ENCODE data around the gene RFX6.

RFX6 gene

DNA sequence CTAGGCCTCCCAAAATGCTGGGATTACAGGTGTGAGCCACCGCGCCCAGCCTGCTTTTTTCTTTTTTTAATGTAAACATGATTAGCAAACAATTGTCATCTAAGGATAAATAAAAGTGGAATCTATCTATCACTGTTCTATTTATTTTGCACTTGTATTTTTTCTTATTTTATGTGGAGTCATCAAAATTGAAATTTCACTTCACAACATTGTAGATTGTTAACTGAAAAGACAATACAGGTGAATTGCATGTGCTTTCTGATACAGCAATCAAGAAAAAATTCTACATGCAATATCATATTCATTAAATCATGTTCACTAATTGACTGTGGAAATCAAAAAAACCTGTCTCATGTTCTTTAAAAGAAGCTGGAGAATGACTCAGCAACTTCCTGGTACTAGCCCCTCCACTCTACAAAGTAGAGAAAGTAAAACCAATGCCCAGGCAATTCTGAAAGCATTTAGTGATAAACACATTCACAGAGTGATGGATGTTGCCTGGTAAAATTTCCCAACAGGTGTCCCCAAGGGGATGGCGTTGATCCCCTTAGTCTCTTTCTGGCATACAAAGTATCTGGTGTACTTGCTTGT, 10.7 kb upstream of the RFX6 start:
- Histone ChIP-seq H3K27me3 (ENCODE audit: control insufficient read depth in 1 of 2, insufficient read depth in 2 of 2, low read length in 2 of 2) (no peaks in the 10 kb centered on the region), H3K27ac (ENCODE audit: low read depth, low read length) (no peak overlapping the region), H3K36me3 (ENCODE audit: insufficient read depth, low read length) (no peaks in the 10 kb centered on the region)

GRCh38 chr6:116872771-116873170, 4.3 kb upstream of the RFX6 start:
- no peak overlapping the region for H3K9ac ChIP-seq (ENCODE audit: low read length)
- H3K9me3 ChIP-seq (ENCODE audit: low read length): no peaks in the 10 kb centered on the region
- peaks cover 10 to 22% of the 10 kb centered on the region in 2 donors for H3K27me3 ChIP-seq (ENCODE audit: control insufficient read depth in 1 of 2, insufficient read depth in 2 of 2, low read length in 2 of 2)
- H3K27ac ChIP-seq (ENCODE audit: low read depth, low read length): no peak overlapping the region
- no peaks in the 10 kb centered on the region for H3K36me3 ChIP-seq (ENCODE audit: insufficient read depth, low read length)
- no peaks in the 10 kb centered on the region for H3K4me1 ChIP-seq (ENCODE audit: insufficient read depth, low read length)
- no peak overlapping the region for H3K4me3 ChIP-seq (ENCODE audit: low read depth in 1 of 2, low read length in 2 of 2)

More for the DNA sequence above, 10.7 kb upstream of the RFX6 start:
- Histone ChIP-seq H3K4me1 (ENCODE audit: insufficient read depth, low read length) (no peaks in the 10 kb centered on the region), H3K4me3 (ENCODE audit: low read depth in 1 of 2, low read length in 2 of 2) (no peak overlapping the region), H3K9me3 (ENCODE audit: low read length) (no peaks in the 10 kb centered on the region), H3K9ac (ENCODE audit: low read length) (no peak overlapping the region)

DNA sequence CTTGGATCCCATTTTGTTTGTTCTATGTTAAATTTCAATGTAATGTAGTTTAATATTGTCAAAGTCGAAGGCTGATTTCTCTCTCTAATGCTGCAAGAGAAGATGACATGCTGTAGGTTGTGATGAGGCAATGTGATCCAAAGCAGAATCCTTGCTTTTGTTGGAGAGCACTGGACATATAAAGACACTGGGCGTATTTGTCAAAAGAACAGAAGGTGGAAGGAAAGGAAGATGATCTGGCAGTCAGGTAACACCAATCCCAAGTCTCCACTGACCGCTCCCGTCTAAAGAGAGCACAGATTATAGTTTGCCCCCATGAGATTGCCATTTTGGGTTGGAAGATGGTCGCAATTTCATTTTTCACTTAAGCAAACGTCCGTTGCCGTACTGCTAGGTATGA, 935 bp upstream of the RFX6 start:
- Histone ChIP-seq H3K4me3 (ENCODE audit: low read depth in 1 of 2, low read length in 2 of 2) (no peak overlapping the region), H3K36me3 (ENCODE audit: insufficient read depth, low read length) (no peaks in the 10 kb centered on the region), H3K27me3 (ENCODE audit: control insufficient read depth in 1 of 2, insufficient read depth in 2 of 2, low read length in 2 of 2) (peaks cover 10 to 22% of the 10 kb centered on the region in 2 donors), H3K27ac (ENCODE audit: low read depth, low read length) (no peak overlapping the region), H3K9me3 (ENCODE audit: low read length) (no peaks in the 10 kb centered on the region), H3K4me1 (ENCODE audit: insufficient read depth, low read length) (no peaks in the 10 kb centered on the region), H3K9ac (ENCODE audit: low read length) (no peak overlapping the region)

- Histone ChIP-seq H3K4me1 (ENCODE audit: insufficient read depth, low read length) (no peaks in the 10 kb centered on the region), H3K27ac (ENCODE audit: low read depth, low read length) (no peak overlapping the region), H3K36me3 (ENCODE audit: insufficient read depth, low read length) (no peaks in the 10 kb centered on the region), H3K9me3 (ENCODE audit: low read length) (no peaks in the 10 kb centered on the region), H3K9ac (ENCODE audit: low read length) (no peak overlapping the region), H3K4me3 (ENCODE audit: low read depth in 1 of 2, low read length in 2 of 2) (no peak overlapping the region), H3K27me3 (ENCODE audit: control insufficient read depth in 1 of 2, insufficient read depth in 2 of 2, low read length in 2 of 2) (peaks cover 10 to 22% of the 10 kb centered on the region in 2 donors)
These were observed 701 bp downstream of the RFX6 start for GRCh38 chr6:116877743-116878142.

GRCh38 chr6:116881236-116881635, 4.2 kb downstream of the RFX6 start:
- H3K4me3 ChIP-seq (ENCODE audit: low read depth in 1 of 2, low read length in 2 of 2): no peak overlapping the region
- H3K9me3 ChIP-seq (ENCODE audit: low read length): no peaks in the 10 kb centered on the region
- H3K27me3 ChIP-seq (ENCODE audit: control insufficient read depth in 1 of 2, insufficient read depth in 2 of 2, low read length in 2 of 2): peaks cover 5 to 14% of the 10 kb centered on the region in 2 donors
- H3K9ac ChIP-seq (ENCODE audit: low read length): no peak overlapping the region
- no peaks in the 10 kb centered on the region for H3K4me1 ChIP-seq (ENCODE audit: insufficient read depth, low read length)
- no peak overlapping the region for H3K27ac ChIP-seq (ENCODE audit: low read depth, low read length)
- no peaks in the 10 kb centered on the region for H3K36me3 ChIP-seq (ENCODE audit: insufficient read depth, low read length)

DNA sequence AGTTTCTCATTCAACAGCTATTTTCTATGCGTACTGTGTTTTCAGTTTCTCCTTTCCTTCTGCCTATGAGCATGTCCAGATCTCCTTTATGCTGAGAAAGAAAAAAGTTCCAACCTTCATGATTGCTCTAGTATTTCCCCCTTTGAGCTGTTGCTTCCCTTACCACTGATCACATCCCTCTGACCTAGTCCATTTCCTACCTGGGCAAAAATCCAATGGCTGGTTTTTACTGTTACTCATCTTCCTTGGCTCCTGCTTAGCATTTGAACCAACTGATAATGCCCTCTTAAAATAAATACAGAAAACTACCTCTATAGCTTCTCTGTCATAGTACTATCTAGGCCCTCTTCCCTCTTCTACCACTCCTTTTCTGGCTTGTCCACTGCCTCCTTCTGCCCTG, 6.0 kb downstream of the RFX6 start:
- Histone ChIP-seq H3K27me3 (ENCODE audit: control insufficient read depth in 1 of 2, insufficient read depth in 2 of 2, low read length in 2 of 2) (no peaks in the 10 kb centered on the region), H3K9ac (ENCODE audit: low read length) (no peak overlapping the region), H3K9me3 (ENCODE audit: low read length) (no peaks in the 10 kb centered on the region), H3K36me3 (ENCODE audit: insufficient read depth, low read length) (no peaks in the 10 kb centered on the region), H3K4me1 (ENCODE audit: insufficient read depth, low read length) (no peaks in the 10 kb centered on the region), H3K27ac (ENCODE audit: low read depth, low read length) (no peak overlapping the region), H3K4me3 (ENCODE audit: low read depth in 1 of 2, low read length in 2 of 2) (no peak overlapping the region)

- no peak overlapping the region for H3K9ac ChIP-seq (ENCODE audit: low read length)
- no peak overlapping the region for H3K4me3 ChIP-seq (ENCODE audit: low read depth in 1 of 2, low read length in 2 of 2)
- H3K27ac ChIP-seq (ENCODE audit: low read depth, low read length): no peak overlapping the region
- no peaks in the 10 kb centered on the region for H3K9me3 ChIP-seq (ENCODE audit: low read length)
- no peaks in the 10 kb centered on the region for H3K27me3 ChIP-seq (ENCODE audit: control insufficient read depth in 1 of 2, insufficient read depth in 2 of 2, low read length in 2 of 2)
- no peaks in the 10 kb centered on the region for H3K4me1 ChIP-seq (ENCODE audit: insufficient read depth, low read length)
- H3K36me3 ChIP-seq (ENCODE audit: insufficient read depth, low read length): no peaks in the 10 kb centered on the region
These were observed 7.5 kb downstream of the RFX6 start for GRCh38 chr6:116884530-116884929.

GRCh38 chr6:116887168-116887567, 10.1 kb downstream of the RFX6 start:
- Histone ChIP-seq H3K36me3 (ENCODE audit: insufficient read depth, low read length) (no peaks in the 10 kb centered on the region), H3K9me3 (ENCODE audit: low read length) (no peaks in the 10 kb centered on the region), H3K4me1 (ENCODE audit: insufficient read depth, low read length) (no peaks in the 10 kb centered on the region), H3K27me3 (ENCODE audit: control insufficient read depth in 1 of 2, insufficient read depth in 2 of 2, low read length in 2 of 2) (no peaks in the 10 kb centered on the region), H3K9ac (ENCODE audit: low read length) (no peak overlapping the region), H3K4me3 (ENCODE audit: low read depth in 1 of 2, low read length in 2 of 2) (no peak overlapping the region), H3K27ac (ENCODE audit: low read depth, low read length) (no peak overlapping the region)

DNA sequence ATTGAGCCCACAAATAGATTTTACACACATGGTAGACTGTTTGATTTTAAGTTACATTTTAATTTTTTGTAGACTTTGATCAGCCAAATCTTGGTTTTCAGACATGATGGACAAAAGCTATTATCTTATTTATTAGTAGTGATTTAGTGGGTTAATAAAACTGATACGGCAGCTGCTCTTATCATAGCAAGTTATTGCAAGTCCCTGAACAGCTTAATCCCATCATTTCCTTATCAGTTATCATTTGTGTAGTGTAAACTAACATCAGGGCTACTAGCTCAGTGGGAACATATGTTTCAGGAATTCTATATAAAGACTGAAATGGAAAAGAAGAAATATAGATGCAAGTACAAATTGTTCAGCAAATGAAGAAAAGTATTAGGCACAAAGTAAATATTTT, 10.9 kb downstream of the RFX6 start:
- Histone ChIP-seq H3K36me3 (ENCODE audit: insufficient read depth, low read length) (no peaks in the 10 kb centered on the region), H3K27me3 (ENCODE audit: control insufficient read depth in 1 of 2, insufficient read depth in 2 of 2, low read length in 2 of 2) (no peaks in the 10 kb centered on the region), H3K9me3 (ENCODE audit: low read length) (no peaks in the 10 kb centered on the region), H3K27ac (ENCODE audit: low read depth, low read length) (no peak overlapping the region), H3K4me1 (ENCODE audit: insufficient read depth, low read length) (no peaks in the 10 kb centered on the region), H3K4me3 (ENCODE audit: low read depth in 1 of 2, low read length in 2 of 2) (no peak overlapping the region), H3K9ac (ENCODE audit: low read length) (no peak overlapping the region)

DNA sequence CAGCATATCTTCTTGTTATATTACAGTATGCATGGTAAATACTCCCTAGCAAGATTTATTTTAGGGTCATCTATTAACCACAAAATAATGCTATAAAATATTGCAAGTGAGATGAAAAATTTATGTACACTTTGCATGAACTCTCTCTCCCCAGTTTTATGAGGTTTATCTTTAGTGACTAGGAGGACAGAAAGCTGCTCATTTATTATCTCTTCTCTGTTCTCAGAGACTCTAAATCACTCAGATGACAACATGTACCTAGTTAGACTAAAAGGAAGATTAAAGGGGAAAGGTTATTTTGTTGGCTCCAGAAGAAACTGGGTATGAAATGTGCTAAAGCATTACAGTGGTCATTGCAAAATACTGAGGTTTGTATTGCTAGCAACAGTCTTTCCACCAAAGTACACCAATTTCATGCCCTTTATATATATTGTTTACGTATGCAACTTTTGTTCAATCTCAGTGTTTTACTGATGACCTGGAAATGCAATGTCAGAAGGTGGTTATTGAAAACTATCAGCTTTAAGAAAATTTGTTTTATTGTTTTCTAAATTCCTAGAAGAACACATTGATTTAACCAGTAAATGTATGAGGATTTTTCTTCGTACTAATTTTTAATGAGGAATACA, 11.8 kb downstream of the RFX6 start:
- no peaks in the 10 kb centered on the region for H3K9me3 ChIP-seq (ENCODE audit: low read length)
- H3K4me1 ChIP-seq (ENCODE audit: insufficient read depth, low read length): no peaks in the 10 kb centered on the region
- H3K9ac ChIP-seq (ENCODE audit: low read length): no peak overlapping the region
- H3K27ac ChIP-seq (ENCODE audit: low read depth, low read length): no peak overlapping the region
- no peak overlapping the region for H3K4me3 ChIP-seq (ENCODE audit: low read depth in 1 of 2, low read length in 2 of 2)
- no peaks in the 10 kb centered on the region for H3K36me3 ChIP-seq (ENCODE audit: insufficient read depth, low read length)
- H3K27me3 ChIP-seq (ENCODE audit: control insufficient read depth in 1 of 2, insufficient read depth in 2 of 2, low read length in 2 of 2): no peaks in the 10 kb centered on the region

DNA sequence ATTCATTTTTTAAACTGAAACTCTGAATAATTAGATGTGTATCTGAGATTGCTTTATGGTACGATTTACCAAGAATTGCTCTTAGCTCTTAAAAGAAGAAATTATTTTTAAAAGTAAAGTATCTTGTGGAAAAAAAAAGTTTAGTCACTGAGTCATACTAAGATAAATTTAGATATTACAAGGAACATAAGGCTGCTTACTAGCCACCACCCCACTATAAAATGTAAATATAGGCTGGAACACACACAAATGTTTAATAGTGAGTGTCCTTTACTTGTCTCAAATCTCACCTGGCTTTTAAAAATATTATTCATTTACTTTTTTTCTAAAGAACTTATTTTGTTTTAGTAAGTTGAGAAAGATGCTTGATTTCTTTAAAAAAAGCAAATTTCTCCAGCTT, 17.6 kb downstream of the RFX6 start:
- Histone ChIP-seq H3K4me3 (ENCODE audit: low read depth in 1 of 2, low read length in 2 of 2) (no peak overlapping the region), H3K27me3 (ENCODE audit: control insufficient read depth in 1 of 2, insufficient read depth in 2 of 2, low read length in 2 of 2) (no peaks in the 10 kb centered on the region), H3K4me1 (ENCODE audit: insufficient read depth, low read length) (no peaks in the 10 kb centered on the region), H3K27ac (ENCODE audit: low read depth, low read length) (no peak overlapping the region), H3K9me3 (ENCODE audit: low read length) (no peaks in the 10 kb centered on the region), H3K36me3 (ENCODE audit: insufficient read depth, low read length) (no peaks in the 10 kb centered on the region), H3K9ac (ENCODE audit: low read length) (no peak overlapping the region)

DNA sequence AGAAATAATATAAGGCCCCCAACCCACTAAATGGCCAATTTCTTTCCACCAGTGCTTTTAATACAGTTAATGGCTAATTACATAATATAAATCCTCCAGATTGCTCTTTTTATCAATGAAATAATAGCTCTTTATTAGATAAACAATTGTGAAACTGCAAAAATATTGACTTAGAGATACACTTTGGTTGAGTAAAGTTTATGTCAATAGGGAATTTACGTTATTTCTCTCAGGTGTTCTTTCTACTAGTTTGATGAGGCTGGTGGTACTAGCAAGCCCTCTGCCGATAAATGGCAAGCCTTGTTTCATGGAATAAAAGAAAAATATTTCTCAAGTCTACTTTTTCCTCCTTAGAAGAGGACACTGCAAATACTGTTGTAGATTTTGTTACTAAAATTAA, 18.9 kb downstream of the RFX6 start:
- H3K27ac ChIP-seq (ENCODE audit: low read depth, low read length): no peak overlapping the region
- no peak overlapping the region for H3K9ac ChIP-seq (ENCODE audit: low read length)
- no peaks in the 10 kb centered on the region for H3K4me1 ChIP-seq (ENCODE audit: insufficient read depth, low read length)
- H3K9me3 ChIP-seq (ENCODE audit: low read length): no peaks in the 10 kb centered on the region
- H3K4me3 ChIP-seq (ENCODE audit: low read depth in 1 of 2, low read length in 2 of 2): no peak overlapping the region
- H3K27me3 ChIP-seq (ENCODE audit: control insufficient read depth in 1 of 2, insufficient read depth in 2 of 2, low read length in 2 of 2): no peaks in the 10 kb centered on the region
- no peaks in the 10 kb centered on the region for H3K36me3 ChIP-seq (ENCODE audit: insufficient read depth, low read length)

Data from muscle layer of colon (tissue), 2 donors.